SK-MEL-5 (cell line): ENCODE measurements around the gene TAS1R2. TPM values are rescaled to one million over a fixed set of nuclear protein-coding genes. Genes with fewer than 3 reads are reported as not detected.

Source experiments
- DNase-seq: peaks from one replicate; pipeline ENCODE4 v3.0.0-alpha.2; 2016; ENCODE audit warnings: low read depth, low spot score
- in situ Hi-C: cut with HindIII; loops from 2 replicates; pipeline ENCODE4 v1.10.0; 2016; ENCODE audit warnings: low sequenced_read_pairs, high pct_unique_total_duplicates, low pct_unique_long_range_greater_than_20kb
- small RNA-seq, 2 experiments: library from RNA; depleted of rRNA; stranded (forward); fragments of <200 nt; gene quantifications; one replicate each; pipeline ENCODE3, GENCODE V24; 2014
- total RNA-seq: library from RNA; depleted of rRNA; stranded (reverse); fragments of >200 nt; shearing (Covaris generic); gene quantifications from 2 replicates; pipeline ENCODE4 v1.2.3, GENCODE V29; 2014; rRNA removed

Gene TAS1R2
- total RNA-seq, 1 experiment from 2014 or later: not detected

DNA sequence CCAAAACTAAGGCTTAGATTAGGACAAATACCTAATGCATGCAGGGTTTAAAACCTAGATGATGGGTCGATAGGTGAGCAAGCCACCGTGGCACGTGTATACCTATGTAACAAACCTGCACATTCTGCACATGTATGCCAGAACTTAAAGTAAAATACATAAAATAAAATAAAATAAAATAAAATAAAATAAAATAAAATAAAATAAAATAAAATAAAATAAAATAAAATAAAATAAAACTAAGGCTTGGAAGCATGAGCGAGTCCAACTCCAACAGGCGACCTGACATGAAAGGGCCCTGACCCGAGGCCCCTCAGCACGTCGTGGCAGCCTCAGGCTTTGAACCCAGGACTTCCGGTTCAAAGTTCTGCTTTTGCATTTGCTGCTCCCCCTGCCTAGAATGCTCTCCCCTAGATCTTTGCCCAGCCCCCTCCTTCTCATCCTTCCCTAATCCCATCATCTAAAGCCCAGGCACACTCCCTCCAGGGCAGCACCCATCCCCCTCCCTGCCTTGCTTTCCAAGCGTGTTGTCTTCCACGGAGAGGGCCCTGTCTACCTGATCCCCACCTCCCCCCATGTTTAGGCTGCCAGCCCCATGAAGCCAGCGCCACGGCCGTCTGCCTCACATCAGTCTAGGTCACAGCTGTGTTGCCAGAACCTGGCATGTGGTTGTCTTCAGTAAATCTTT, 64.3 kb downstream of the TAS1R2 start:
- in situ Hi-C loops: no loop called here
- DNase-seq: no peak

DNA sequence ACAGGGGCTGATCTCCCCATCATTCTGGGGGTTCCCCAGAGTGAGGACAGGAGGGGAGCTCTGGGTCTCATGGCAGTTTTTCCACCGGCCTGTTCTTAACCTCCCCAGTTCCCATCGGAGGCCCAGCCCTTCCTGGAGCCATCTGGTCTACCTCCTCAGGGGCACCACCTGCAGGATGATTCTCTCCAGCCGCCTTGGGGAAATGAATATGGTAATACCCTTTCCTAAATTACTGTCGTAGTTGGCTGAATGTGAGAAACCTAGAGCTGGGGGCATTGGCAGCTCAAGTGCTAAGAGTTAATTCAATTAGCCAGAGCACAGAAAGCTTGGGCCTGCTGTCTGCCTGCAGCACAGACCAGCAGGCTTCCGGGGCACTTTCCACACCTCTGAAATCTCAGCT, 64.9 kb downstream of the TAS1R2 start:
- DNase-seq: peak; percentile 18
- in situ Hi-C loops: no loop called here

DNA sequence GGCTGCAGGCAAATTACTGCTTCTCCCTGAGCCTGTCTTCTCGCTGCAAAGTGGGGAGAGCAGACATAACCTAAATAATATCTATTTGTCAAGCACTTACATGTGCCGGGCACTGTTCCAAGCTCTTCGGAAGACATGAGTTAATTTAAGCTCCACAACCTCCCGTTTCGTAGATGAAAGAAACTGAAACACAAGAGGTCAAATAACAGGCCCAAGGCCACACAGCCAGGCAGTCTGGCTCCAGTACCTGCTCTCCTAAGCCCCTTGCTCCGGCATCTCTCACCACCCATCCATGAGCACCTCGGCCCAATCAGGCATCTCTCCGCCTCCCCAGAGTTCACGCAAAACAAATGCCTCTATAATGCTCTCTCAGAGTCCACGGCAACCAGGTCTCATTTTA, 65.4 kb downstream of the TAS1R2 start:
- in situ Hi-C loops: no loop called here
- DNase-seq: no peak

DNA sequence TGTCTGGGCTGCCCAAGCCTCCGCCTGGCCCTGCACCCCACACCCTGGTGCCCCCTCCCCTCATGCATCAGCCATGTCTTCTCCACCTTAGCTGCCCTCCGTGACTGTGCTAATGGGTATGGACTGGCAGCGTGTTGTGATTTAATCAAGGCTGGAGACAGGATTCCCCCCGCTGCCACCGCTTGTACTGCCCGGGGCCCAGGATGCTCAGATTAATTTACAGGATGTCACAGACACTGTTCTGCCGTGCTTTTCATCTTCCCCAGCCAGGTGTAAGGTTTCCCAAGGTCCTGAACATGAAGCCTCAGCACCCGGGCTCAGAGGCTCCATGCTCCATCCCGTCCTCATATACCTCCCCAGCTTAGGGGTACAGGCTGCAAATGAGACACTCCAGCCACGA, 66.3 kb downstream of the TAS1R2 start:
- in situ Hi-C loops: no loop called here
- DNase-seq: no peak

DNA sequence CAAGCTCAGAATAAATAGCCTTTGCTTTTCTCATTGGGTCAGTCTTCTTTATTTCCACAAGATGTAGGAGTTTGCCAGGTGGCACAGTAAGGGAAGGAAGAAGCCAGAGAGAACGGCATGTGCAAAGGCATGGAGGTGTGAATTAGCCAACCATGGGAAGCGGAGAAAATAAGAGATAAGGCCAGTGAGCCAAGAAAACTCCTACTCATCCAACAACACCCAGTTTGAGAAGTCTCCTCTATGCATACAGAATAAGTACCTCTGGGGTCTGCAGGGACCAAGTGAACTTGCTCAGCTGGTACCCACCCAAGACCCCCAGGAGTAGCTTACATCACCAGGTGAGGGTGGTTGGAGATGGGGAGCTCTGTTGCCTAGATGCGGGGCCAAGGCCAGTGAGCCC, 66.7 kb downstream of the TAS1R2 start:
- in situ Hi-C loops: no loop called here
- no peak for DNase-seq

Small RNA genes within 50 kb of the gene (small RNA-seq; reads per million reads assigned to genes)
- gene MIR1290: 0 reads per million in 2 experiments
- gene MIR4695: 0 reads per million in 2 experiments

Other genes starting within 250 kb of the TAS1R2 start
- gene PAX7, start 228.8 kb downstream of the TAS1R2 start, total RNA-seq: not detected in 2 replicates
- 8.7 and 10.1 TPM in 2 replicates for gene ALDH4A1, start 42.9 kb upstream of the TAS1R2 start, total RNA-seq
- 6.2 and 6.4 TPM in 2 replicates for gene IFFO2, start 97.0 kb upstream of the TAS1R2 start, total RNA-seq